Osteocyte (in vitro differentiated cells): ENCODE results near the gene RUSF1. TPM values are rescaled to one million over a fixed set of nuclear protein-coding genes. Genes with fewer than 3 reads are reported as not detected.
"Not testable (repeated sequence)": the region's sequence is repeated elsewhere in the genome, so short reads cannot be mapped to it uniquely, and the experiment has no call there.

Experiments used
- DNase-seq: peaks from one replicate; pipeline ENCODE4 v3.0.0; 2021; ENCODE audit warnings: mixed read lengths; ENCODE audit not compliant: unreplicated experiment; ENCODE audit errors: extremely low spot score
- H3K27ac Mint-ChIP-seq: one replicate; pipeline ENCODE4 v1.8.0; 2021; ENCODE audit warnings: mild to moderate bottlenecking, mixed read lengths; ENCODE audit not compliant: unreplicated experiment
- H3K27me3 Mint-ChIP-seq: one replicate; pipeline ENCODE4 v1.8.0; 2021; ENCODE audit warnings: mixed read lengths; ENCODE audit not compliant: unreplicated experiment
- H3K36me3 Mint-ChIP-seq: one replicate; pipeline ENCODE4 v1.8.0; 2021; ENCODE audit warnings: mixed read lengths; ENCODE audit not compliant: unreplicated experiment
- H3K4me1 Mint-ChIP-seq: one replicate; pipeline ENCODE4 v1.8.0; 2021; ENCODE audit warnings: mixed read lengths; ENCODE audit not compliant: unreplicated experiment
- H3K4me3 Mint-ChIP-seq: one replicate; pipeline ENCODE4 v1.8.0; 2021; ENCODE audit warnings: mild to moderate bottlenecking, moderate library complexity, mixed read lengths; ENCODE audit not compliant: unreplicated experiment
- H3K9me3 Mint-ChIP-seq: one replicate; pipeline ENCODE4 v1.8.0; 2021; ENCODE audit warnings: mixed read lengths; ENCODE audit not compliant: unreplicated experiment
- total RNA-seq: library from RNA; stranded (reverse); gene quantifications from 2 replicates; pipeline ENCODE4 v1.2.1, GENCODE V29; 2021
- TF ChIP-seq, protein P1 (sequence below): fragments of 200-600 bp; sonication (generic); IDR thresholded peaks from 2 replicates; pipeline ENCODE4 v1.5.0; 2021; ENCODE audit warnings: antibody characterized with exemption, mild to moderate bottlenecking, moderate library complexity

The RUSF1 gene
- total RNA-seq, 1 donor from 2014 or later = 72.5 TPM

DNA sequence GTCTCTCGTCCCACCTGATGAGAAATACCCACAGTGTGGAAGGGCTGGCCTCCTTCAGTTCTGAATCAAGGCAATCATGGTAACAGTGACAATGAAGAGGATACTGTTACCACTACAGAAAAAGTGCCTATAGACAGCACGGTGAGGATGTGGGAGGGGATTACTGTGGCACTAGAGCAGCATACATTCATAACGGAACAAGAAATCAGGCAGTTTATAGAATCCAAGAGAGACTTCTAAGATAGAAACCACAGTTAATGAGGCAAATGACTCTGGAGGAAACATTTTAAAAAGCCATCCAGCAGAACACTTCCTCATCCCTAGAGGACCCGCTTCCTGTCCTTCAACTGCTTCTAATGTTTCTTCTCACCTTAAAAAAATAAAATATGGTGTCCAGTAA lies 2.7 kb downstream of the RUSF1 start:
- no peak for DNase-seq
- Mint-ChIP-seq H3K4me3 (no peak overlapping the region), H3K27me3 (no peaks in the 10 kb centered on the region), H3K4me1 (peaks cover 24% of the 10 kb centered on the region), H3K9me3 (no peaks in the 10 kb centered on the region), H3K27ac (no peak overlapping the region), H3K36me3 (peaks cover 4% of the 10 kb centered on the region)
- TF ChIP-seq, protein P1, sequence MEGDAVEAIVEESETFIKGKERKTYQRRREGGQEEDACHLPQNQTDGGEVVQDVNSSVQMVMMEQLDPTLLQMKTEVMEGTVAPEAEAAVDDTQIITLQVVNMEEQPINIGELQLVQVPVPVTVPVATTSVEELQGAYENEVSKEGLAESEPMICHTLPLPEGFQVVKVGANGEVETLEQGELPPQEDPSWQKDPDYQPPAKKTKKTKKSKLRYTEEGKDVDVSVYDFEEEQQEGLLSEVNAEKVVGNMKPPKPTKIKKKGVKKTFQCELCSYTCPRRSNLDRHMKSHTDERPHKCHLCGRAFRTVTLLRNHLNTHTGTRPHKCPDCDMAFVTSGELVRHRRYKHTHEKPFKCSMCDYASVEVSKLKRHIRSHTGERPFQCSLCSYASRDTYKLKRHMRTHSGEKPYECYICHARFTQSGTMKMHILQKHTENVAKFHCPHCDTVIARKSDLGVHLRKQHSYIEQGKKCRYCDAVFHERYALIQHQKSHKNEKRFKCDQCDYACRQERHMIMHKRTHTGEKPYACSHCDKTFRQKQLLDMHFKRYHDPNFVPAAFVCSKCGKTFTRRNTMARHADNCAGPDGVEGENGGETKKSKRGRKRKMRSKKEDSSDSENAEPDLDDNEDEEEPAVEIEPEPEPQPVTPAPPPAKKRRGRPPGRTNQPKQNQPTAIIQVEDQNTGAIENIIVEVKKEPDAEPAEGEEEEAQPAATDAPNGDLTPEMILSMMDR = no peak

DNA sequence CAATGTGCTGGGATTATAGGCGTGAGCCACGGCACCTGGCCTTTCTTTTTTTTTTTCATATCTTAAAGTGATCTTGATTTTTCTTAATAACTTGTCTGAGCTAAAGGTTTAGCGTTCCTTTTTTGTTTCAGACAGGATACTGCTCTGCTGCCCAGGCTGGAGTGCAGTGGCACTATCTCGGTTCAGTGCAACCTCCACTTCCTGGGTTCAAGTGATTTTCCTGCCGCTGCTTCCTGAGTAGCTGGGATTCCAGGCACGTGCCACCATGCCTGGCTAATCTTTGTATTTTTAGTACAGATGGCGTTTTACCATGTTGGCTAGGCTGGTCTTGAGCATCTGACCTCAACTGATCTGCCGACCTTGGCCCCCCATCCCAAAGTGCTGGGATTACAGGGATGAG lies 4.0 kb downstream of the RUSF1 start:
- Mint-ChIP-seq H3K9me3 (no peaks in the 10 kb centered on the region), H3K27ac (no peak overlapping the region), H3K4me1 (peaks cover 22% of the 10 kb centered on the region), H3K36me3 (peaks cover 4% of the 10 kb centered on the region), H3K4me3 (no peak overlapping the region), H3K27me3 (no peaks in the 10 kb centered on the region)
- no peak for DNase-seq
- TF ChIP-seq, protein P1 = no peak

DNA sequence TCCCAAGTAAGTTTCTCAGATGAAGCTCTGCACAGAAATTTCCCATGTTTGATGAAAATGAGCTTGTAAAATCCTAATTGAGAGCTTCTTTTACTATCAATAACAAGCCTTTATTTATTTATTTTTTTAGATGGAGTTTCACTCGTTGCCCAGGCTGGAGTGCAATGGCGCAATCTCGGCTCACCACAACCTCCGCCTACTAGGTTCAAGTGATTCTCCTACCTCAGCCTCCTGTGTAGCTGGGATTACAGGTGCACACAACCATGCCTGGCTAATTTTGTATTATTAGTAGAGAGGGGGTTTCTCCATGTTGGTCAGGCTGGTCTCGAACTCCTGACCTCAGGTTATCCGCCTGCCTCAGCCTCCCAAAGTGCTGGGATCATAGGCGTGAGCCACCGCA lies 4.6 kb downstream of the RUSF1 start:
- not testable (repeated sequence) for H3K9me3 Mint-ChIP-seq

DNA sequence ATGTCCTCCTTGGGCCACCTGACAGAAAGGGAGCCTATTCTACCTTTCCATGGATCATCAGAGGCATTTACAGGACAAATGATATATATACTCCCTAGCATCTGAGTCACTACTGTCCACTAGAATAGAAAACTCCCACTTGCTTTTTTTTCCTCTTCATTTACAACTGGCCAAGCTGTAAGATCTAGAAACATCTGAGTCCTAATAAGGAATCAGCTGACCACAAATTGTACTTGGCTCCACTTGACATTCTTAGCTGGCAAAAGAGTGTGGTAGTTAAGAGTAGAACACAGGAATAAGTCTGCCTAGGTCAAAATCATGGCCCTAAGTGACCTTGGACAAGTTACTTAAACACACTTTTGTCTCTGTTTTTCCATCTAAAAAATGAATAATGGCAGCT lies 5.2 kb downstream of the RUSF1 start:
- DNase-seq = no peak
- Mint-ChIP-seq H3K4me1 (peaks cover 13% of the 10 kb centered on the region), H3K4me3 (no peak overlapping the region), H3K27ac (no peak overlapping the region), H3K27me3 (no peaks in the 10 kb centered on the region), H3K9me3 (no peaks in the 10 kb centered on the region), H3K36me3 (peaks cover 11% of the 10 kb centered on the region)
- TF ChIP-seq, protein P1 = no peak

More for the DNA sequence above, 4.6 kb downstream of the RUSF1 start:
- not testable (repeated sequence) for H3K4me3 Mint-ChIP-seq, H3K27ac Mint-ChIP-seq, DNase-seq, H3K36me3 Mint-ChIP-seq, H3K27me3 Mint-ChIP-seq
- peaks cover 16% of the 10 kb centered on the region for H3K4me1 Mint-ChIP-seq

DNA sequence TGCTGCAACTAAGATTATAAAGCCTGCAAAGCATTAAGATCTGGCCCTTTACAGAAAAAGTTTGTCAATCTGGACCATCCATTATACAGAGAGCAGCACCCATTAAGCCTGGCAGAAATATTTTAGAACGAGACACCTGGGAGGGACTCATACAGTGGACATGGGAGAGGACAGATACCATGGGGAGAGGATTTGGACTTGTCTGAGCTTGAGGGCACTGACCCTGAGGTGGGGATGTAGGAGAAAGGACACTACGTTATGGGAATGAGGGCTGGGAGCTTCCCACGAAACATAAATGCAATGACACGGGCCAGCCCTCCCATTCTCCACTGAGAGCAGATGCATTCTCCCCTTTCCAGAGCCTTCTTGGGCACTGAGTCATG lies 6.2 kb downstream of the RUSF1 start:
- H3K27me3 Mint-ChIP-seq = no peaks in the 10 kb centered on the region
- TF ChIP-seq, protein P1 = no peak
- no peak overlapping the region for H3K27ac Mint-ChIP-seq
- H3K4me1 Mint-ChIP-seq = peaks cover 7% of the 10 kb centered on the region
- H3K9me3 Mint-ChIP-seq = no peaks in the 10 kb centered on the region
- no peak overlapping the region for H3K4me3 Mint-ChIP-seq
- H3K36me3 Mint-ChIP-seq = peaks cover 15% of the 10 kb centered on the region
- no peak for DNase-seq
